Measurements from ENCODE around the gene FBN2.
A peak's percentile ranks its signal among the peaks of the same experiment; 100 is the strongest.

The FBN2 gene

GRCh38 chr5:128287740-128288139 lies 250.3 kb downstream of the FBN2 start:
- Histone ChIP-seq H3K14ac (ENCODE audit: low read length) (no peak overlapping the region), H4K91ac (ENCODE audit: low read depth, low read length) (no peak overlapping the region), H3K18ac (ENCODE audit: low read length) (no peak overlapping the region), H2BK120ac (ENCODE audit: insufficient read depth, low read length, poor library complexity) (no peak overlapping the region), H3K79me1 (ENCODE audit: low read length) (no peaks in the 10 kb centered on the region), H3K4me3 (ENCODE audit: low read depth, low read length) (no peak overlapping the region), H4K8ac (ENCODE audit: low read depth, low read length) (no peak overlapping the region), H2BK5ac (ENCODE audit: low read depth, low read length, poor library complexity) (no peak overlapping the region), H3K36me3 (ENCODE audit: control insufficient read depth in 1 of 2, insufficient read depth in 2 of 2, low read length in 2 of 2) (peaks cover 4 to 11% of the 10 kb centered on the region in 2 experiments), H3K4me1 (ENCODE audit: control insufficient read depth in 1 of 2, insufficient read depth in 2 of 2, low read length in 2 of 2) (no peaks in the 10 kb centered on the region), H4K12ac (ENCODE audit: low read depth, low read length) (no peak overlapping the region), H3K4ac (ENCODE audit: low read depth, low read length) (no peak overlapping the region), H2BK12ac (ENCODE audit: low read length) (no peak overlapping the region), H3K27ac (ENCODE audit: low read depth, low read length) (no peak overlapping the region), H2AK5ac (ENCODE audit: low read length) (no peak overlapping the region), H3K23ac (ENCODE audit: low read length) (no peak overlapping the region), H3K9ac (ENCODE audit: low read length) (no peak overlapping the region), H3K9me3 (ENCODE audit: insufficient read depth, low read depth, low read length) (no peaks in the 10 kb centered on the region), H3K79me2 (ENCODE audit: control insufficient read depth, insufficient read depth, low read length, poor library complexity) (no peaks in the 10 kb centered on the region), H3K27me3 (ENCODE audit: insufficient read depth, low read length) (no peaks in the 10 kb centered on the region), H2AFZ (ENCODE audit: insufficient read depth, low read length, poor library complexity) (no peak overlapping the region), H3K4me2 (ENCODE audit: low read length) (no peak overlapping the region)
- WGBS (ENCODE audit: extremely low coverage, insufficient coverage, insufficient read length), result no CpG with 5 or more reads among the region's 2 CpGs
- DNase-seq, result no peak

- no peak overlapping the region for H3K14ac ChIP-seq (ENCODE audit: low read length)
- H3K9ac ChIP-seq (ENCODE audit: low read length), result no peak overlapping the region
- WGBS (ENCODE audit: extremely low coverage, insufficient coverage, insufficient read length), result no CpG with 5 or more reads among the region's 2 CpGs
- no peak overlapping the region for H2AFZ ChIP-seq (ENCODE audit: insufficient read depth, low read length, poor library complexity)
- no peak overlapping the region for H2BK12ac ChIP-seq (ENCODE audit: low read length)
- H3K4me1 ChIP-seq (ENCODE audit: control insufficient read depth in 1 of 2, insufficient read depth in 2 of 2, low read length in 2 of 2), result no peaks in the 10 kb centered on the region
- H3K4ac ChIP-seq (ENCODE audit: low read depth, low read length), result no peak overlapping the region
- no peak overlapping the region for H3K27ac ChIP-seq (ENCODE audit: low read depth, low read length)
- no peaks in the 10 kb centered on the region for H3K79me1 ChIP-seq (ENCODE audit: low read length)
- H4K91ac ChIP-seq (ENCODE audit: low read depth, low read length), result no peak overlapping the region
- no peak overlapping the region for H3K18ac ChIP-seq (ENCODE audit: low read length)
- no peaks in the 10 kb centered on the region for H3K27me3 ChIP-seq (ENCODE audit: insufficient read depth, low read length)
- no peak overlapping the region for H2AK5ac ChIP-seq (ENCODE audit: low read length)
- H3K23ac ChIP-seq (ENCODE audit: low read length), result no peak overlapping the region
- no peaks in the 10 kb centered on the region for H3K79me2 ChIP-seq (ENCODE audit: control insufficient read depth, insufficient read depth, low read length, poor library complexity)
- H2BK120ac ChIP-seq (ENCODE audit: insufficient read depth, low read length, poor library complexity), result no peak overlapping the region
- H4K12ac ChIP-seq (ENCODE audit: low read depth, low read length), result no peak overlapping the region
- peak; percentile 57 to 86 for DNase-seq
- no peak overlapping the region for H3K4me2 ChIP-seq (ENCODE audit: low read length)
- no peaks in the 10 kb centered on the region for H3K9me3 ChIP-seq (ENCODE audit: insufficient read depth, low read depth, low read length)
- H2BK5ac ChIP-seq (ENCODE audit: low read depth, low read length, poor library complexity), result no peak overlapping the region
- H3K4me3 ChIP-seq (ENCODE audit: low read depth, low read length), result no peak overlapping the region
- no peak overlapping the region for H4K8ac ChIP-seq (ENCODE audit: low read depth, low read length)
- peaks cover 2 to 8% of the 10 kb centered on the region in 2 experiments for H3K36me3 ChIP-seq (ENCODE audit: control insufficient read depth in 1 of 2, insufficient read depth in 2 of 2, low read length in 2 of 2)
These were observed 253.8 kb downstream of the FBN2 start for GRCh38 chr5:128284236-128284635.

- no peak overlapping the region for H4K12ac ChIP-seq (ENCODE audit: low read depth, low read length)
- no peak overlapping the region for H3K18ac ChIP-seq (ENCODE audit: low read length)
- no peak overlapping the region for H3K4me2 ChIP-seq (ENCODE audit: low read length)
- H2BK12ac ChIP-seq (ENCODE audit: low read length), result no peak overlapping the region
- H3K9ac ChIP-seq (ENCODE audit: low read length), result no peak overlapping the region
- no peaks in the 10 kb centered on the region for H3K27me3 ChIP-seq (ENCODE audit: insufficient read depth, low read length)
- peak in 1 of 2 donors; percentile 82 for DNase-seq
- H3K4me3 ChIP-seq (ENCODE audit: low read depth, low read length), result no peak overlapping the region
- H3K4me1 ChIP-seq (ENCODE audit: control insufficient read depth in 1 of 2, insufficient read depth in 2 of 2, low read length in 2 of 2), result peaks cover 0 to 2% of the 10 kb centered on the region in 2 experiments
- no peak overlapping the region for H4K91ac ChIP-seq (ENCODE audit: low read depth, low read length)
- no peak overlapping the region for H4K8ac ChIP-seq (ENCODE audit: low read depth, low read length)
- no CpG with 5 or more reads among the region's 2 CpGs for WGBS (ENCODE audit: extremely low coverage, insufficient coverage, insufficient read length)
- H3K79me1 ChIP-seq (ENCODE audit: low read length), result no peaks in the 10 kb centered on the region
- no peak overlapping the region for H3K4ac ChIP-seq (ENCODE audit: low read depth, low read length)
- no peak overlapping the region for H3K27ac ChIP-seq (ENCODE audit: low read depth, low read length)
- H2BK5ac ChIP-seq (ENCODE audit: low read depth, low read length, poor library complexity), result no peak overlapping the region
- H3K23ac ChIP-seq (ENCODE audit: low read length), result no peak overlapping the region
- peaks cover 3 to 4% of the 10 kb centered on the region in 2 experiments for H3K36me3 ChIP-seq (ENCODE audit: control insufficient read depth in 1 of 2, insufficient read depth in 2 of 2, low read length in 2 of 2)
- H2AFZ ChIP-seq (ENCODE audit: insufficient read depth, low read length, poor library complexity), result no peak overlapping the region
- H2AK5ac ChIP-seq (ENCODE audit: low read length), result no peak overlapping the region
- H3K14ac ChIP-seq (ENCODE audit: low read length), result no peak overlapping the region
- H2BK120ac ChIP-seq (ENCODE audit: insufficient read depth, low read length, poor library complexity), result no peak overlapping the region
- no peaks in the 10 kb centered on the region for H3K9me3 ChIP-seq (ENCODE audit: insufficient read depth, low read depth, low read length)
- H3K79me2 ChIP-seq (ENCODE audit: control insufficient read depth, insufficient read depth, low read length, poor library complexity), result no peaks in the 10 kb centered on the region
These were observed 258.7 kb downstream of the FBN2 start for GRCh38 chr5:128279345-128279744.

- peak; percentile 60 to 75 for DNase-seq
- Histone ChIP-seq H3K4ac (ENCODE audit: low read depth, low read length) (no peak overlapping the region), H3K18ac (ENCODE audit: low read length) (no peak overlapping the region), H2BK5ac (ENCODE audit: low read depth, low read length, poor library complexity) (no peak overlapping the region), H4K8ac (ENCODE audit: low read depth, low read length) (no peak overlapping the region), H2AK5ac (ENCODE audit: low read length) (no peak overlapping the region), H3K9me3 (ENCODE audit: insufficient read depth, low read depth, low read length) (no peaks in the 10 kb centered on the region), H3K36me3 (ENCODE audit: control insufficient read depth in 1 of 2, insufficient read depth in 2 of 2, low read length in 2 of 2) (peaks cover 3 to 4% of the 10 kb centered on the region in 2 experiments), H3K27ac (ENCODE audit: low read depth, low read length) (no peak overlapping the region), H2AFZ (ENCODE audit: insufficient read depth, low read length, poor library complexity) (no peak overlapping the region), H2BK120ac (ENCODE audit: insufficient read depth, low read length, poor library complexity) (no peak overlapping the region), H3K27me3 (ENCODE audit: insufficient read depth, low read length) (no peaks in the 10 kb centered on the region), H4K12ac (ENCODE audit: low read depth, low read length) (no peak overlapping the region), H3K4me1 (ENCODE audit: control insufficient read depth in 1 of 2, insufficient read depth in 2 of 2, low read length in 2 of 2) (peaks cover 2 to 3% of the 10 kb centered on the region in 2 experiments), H3K23ac (ENCODE audit: low read length) (no peak overlapping the region), H3K79me1 (ENCODE audit: low read length) (no peaks in the 10 kb centered on the region), H3K4me2 (ENCODE audit: low read length) (no peak overlapping the region), H3K9ac (ENCODE audit: low read length) (no peak overlapping the region), H4K91ac (ENCODE audit: low read depth, low read length) (no peak overlapping the region), H2BK12ac (ENCODE audit: low read length) (no peak overlapping the region), H3K4me3 (ENCODE audit: low read depth, low read length) (no peak overlapping the region), H3K79me2 (ENCODE audit: control insufficient read depth, insufficient read depth, low read length, poor library complexity) (no peaks in the 10 kb centered on the region), H3K14ac (ENCODE audit: low read length) (no peak overlapping the region)
- no CpG with 5 or more reads among the region's 6 CpGs for WGBS (ENCODE audit: extremely low coverage, insufficient coverage, insufficient read length)
These were observed 261.4 kb downstream of the FBN2 start for GRCh38 chr5:128276537-128277216.

Data from trophoblast cell (in vitro differentiated cells and primary cell).